ENCODE data around the gene MIPOL1.
"Not testable (repeated sequence)": the region's sequence is repeated elsewhere in the genome, so short reads cannot be mapped to it uniquely, and the experiment has no call there.

Gene MIPOL1

DNA sequence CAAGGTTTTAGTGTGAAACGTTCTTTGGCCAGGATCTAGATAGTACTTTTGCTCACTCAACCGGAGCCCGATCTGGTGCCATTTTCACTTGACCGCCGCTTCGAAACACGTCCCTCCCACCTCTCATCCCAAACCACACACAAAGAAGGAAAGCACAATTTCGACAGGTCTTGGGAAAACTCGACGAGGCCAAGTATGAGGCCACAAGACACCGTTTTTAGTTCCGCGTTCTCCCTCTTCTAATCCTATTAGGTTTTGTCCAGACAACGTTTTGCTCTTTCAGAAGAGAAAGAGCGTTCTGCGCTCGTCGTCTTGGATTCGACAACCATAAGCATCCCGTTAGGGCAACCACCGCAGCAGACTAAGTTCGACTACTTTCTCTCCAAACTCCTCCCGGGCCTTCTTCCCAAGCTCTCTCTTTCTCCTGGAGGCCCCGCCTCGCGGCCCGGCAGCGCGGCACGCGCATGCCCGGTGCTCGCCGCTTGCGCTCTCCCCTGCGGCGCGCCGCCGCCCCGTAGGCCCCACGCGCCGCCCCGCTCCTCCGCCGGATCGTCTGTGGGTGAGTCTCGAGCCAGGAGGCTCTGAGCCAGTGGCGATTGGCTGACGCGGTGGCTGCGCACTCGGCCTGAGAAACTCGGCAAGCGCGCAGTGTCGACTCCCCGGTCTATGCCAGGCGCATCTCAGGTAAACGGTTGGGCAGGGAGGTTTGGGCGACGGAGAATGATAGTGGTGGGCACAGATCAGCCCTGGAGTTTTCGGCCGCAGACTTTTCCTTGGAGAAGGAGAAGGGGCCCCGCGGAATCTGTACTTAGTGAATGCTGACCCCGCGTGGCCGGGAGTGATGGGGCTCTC is at the start of gene MIPOL1:
Gene MIPOL1, plus strand, starts transcription at position 517 of the 852 bp plus-strand sequence. CDS start 49,952 bp downstream, outside the sequence.
- Mint-ChIP-seq H3K4me3 (peak within 1 kb of the TSS; percentile 64), H3K27me3 (ENCODE audit: low read depth) (peaks cover 20% of the 10 kb centered on the region), H3K36me3 (ENCODE audit: low read depth) (no peaks in the 10 kb centered on the region), H3K9me3 (peaks cover 7% of the 10 kb centered on the region), H3K4me1 (ENCODE audit: low read depth) (peaks cover 5% of the 10 kb centered on the region), H3K27ac (no peak within 1 kb of the TSS)

DNA sequence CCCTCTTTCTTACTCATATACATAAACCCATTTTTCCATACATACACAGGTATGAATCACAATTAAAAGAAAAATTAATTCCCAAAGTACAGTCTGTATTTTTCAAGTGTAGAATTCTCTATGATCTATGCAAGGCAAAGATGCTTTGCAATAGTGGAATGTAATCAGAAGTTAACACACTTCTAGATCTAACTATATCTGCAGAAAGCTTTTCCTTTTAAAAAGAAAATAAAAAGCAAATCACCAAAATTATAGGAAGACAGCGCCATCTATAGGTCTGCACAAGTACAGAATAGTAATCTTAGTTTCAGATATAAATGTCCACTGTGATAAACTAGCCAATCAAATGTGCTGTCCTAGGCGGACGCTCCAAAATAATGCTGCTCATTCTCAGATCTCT is 47.3 kb upstream of the MIPOL1 start:
- Mint-ChIP-seq H3K27ac (no peak overlapping the region), H3K27me3 (ENCODE audit: low read depth) (no peaks in the 10 kb centered on the region), H3K9me3 (peaks cover 9% of the 10 kb centered on the region), H3K36me3 (ENCODE audit: low read depth) (no peaks in the 10 kb centered on the region), H3K4me1 (ENCODE audit: low read depth) (no peaks in the 10 kb centered on the region), H3K4me3 (no peak overlapping the region)

DNA sequence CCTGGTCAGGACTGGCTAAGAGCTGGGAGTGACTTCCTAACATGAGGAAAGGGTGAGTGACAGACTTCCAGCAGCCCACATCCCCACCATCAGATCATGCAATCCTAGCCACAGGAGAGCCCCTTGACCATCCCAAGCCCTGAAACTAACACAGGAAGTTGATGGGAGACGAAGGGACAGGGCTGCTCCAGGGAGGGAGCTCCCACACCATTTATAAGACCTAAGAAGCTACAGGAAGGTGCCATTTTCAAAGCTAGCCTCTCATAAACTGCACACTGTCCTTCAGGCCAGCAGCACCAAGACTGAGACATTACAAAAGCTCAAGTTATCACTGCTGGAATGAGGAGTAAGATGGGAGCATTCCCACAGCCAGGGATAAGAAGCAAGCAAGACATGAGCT is 44.7 kb upstream of the MIPOL1 start:
- Mint-ChIP-seq H3K4me3 (no peak overlapping the region), H3K27ac (no peak overlapping the region), H3K4me1 (ENCODE audit: low read depth) (no peaks in the 10 kb centered on the region), H3K9me3 (peaks cover 9% of the 10 kb centered on the region), H3K36me3 (ENCODE audit: low read depth) (no peaks in the 10 kb centered on the region), H3K27me3 (ENCODE audit: low read depth) (no peaks in the 10 kb centered on the region)

DNA sequence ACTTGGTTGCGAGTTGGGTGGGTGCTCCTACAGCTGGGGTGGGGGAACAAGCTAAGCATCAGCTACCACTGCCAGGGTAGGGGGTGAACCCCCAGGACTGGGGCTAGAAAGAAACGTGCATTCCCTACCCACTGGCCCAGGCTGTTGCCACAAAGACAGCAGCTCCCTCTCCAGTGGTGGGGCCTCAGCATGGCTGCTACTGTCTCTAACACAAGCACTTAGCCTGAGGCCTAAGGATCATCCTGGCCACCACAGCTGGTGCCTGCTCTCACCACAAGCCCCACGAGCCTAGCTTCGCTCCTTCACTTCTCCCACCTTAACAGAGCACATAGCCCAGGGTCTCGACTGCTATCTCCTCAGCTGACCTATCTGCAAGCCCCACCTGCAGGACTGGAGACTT is 44.3 kb upstream of the MIPOL1 start:
- H3K4me1 Mint-ChIP-seq (ENCODE audit: low read depth), result no peaks in the 10 kb centered on the region
- H3K27me3 Mint-ChIP-seq (ENCODE audit: low read depth), result no peaks in the 10 kb centered on the region
- H3K4me3 Mint-ChIP-seq, result no peak overlapping the region
- H3K36me3 Mint-ChIP-seq (ENCODE audit: low read depth), result no peaks in the 10 kb centered on the region
- H3K27ac Mint-ChIP-seq, result no peak overlapping the region
- H3K9me3 Mint-ChIP-seq, result peaks cover 9% of the 10 kb centered on the region

DNA sequence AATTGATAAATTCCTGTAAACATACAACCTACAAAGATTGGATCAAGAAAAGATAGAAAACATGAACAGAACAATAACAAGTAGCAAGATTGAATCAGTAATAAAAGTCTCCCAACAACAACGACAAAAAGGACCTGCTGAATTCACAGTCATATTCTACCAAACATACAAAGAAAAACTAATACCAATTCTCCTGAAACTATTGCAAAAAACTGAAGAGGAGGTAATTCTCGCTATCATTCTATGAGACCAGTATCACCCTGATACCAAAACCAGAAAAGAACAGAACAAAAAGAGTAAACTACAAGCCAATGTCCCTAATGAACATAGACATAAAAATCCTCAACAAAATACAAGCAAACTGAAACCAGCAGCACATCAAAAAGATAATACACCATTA is 39.8 kb upstream of the MIPOL1 start:
- Mint-ChIP-seq H3K27ac (no peak overlapping the region), H3K36me3 (ENCODE audit: low read depth) (no peaks in the 10 kb centered on the region), H3K27me3 (ENCODE audit: low read depth) (no peaks in the 10 kb centered on the region), H3K9me3 (peaks cover 15% of the 10 kb centered on the region), H3K4me3 (no peak overlapping the region), H3K4me1 (ENCODE audit: low read depth) (no peaks in the 10 kb centered on the region)

DNA sequence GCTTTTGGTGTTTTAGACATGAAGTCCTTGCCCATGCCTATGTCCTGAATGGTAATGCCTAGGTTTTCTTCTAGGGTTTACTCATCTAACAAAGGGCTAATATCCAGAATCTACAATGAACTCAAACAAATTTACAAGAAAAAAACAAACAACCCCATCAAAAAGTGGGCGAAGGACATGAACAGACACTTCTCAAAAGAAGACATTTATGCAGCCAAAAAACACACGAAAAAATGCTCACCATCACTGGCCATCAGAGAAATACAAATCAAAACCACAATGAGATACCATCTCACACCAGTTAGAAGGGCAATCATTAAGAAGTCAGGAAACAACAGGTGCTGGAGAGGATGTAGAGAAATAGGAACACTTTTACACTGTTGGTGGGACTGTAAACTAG is 35.4 kb upstream of the MIPOL1 start:
- not testable (repeated sequence) for H3K9me3 Mint-ChIP-seq; H3K27me3 Mint-ChIP-seq (ENCODE audit: low read depth); H3K4me3 Mint-ChIP-seq; H3K36me3 Mint-ChIP-seq (ENCODE audit: low read depth); H3K27ac Mint-ChIP-seq; H3K4me1 Mint-ChIP-seq (ENCODE audit: low read depth)

GRCh38 chr14:37165794-37166193 is 31.9 kb upstream of the MIPOL1 start:
- no peaks in the 10 kb centered on the region for H3K4me1 Mint-ChIP-seq (ENCODE audit: low read depth)
- H3K4me3 Mint-ChIP-seq, result no peak overlapping the region
- H3K9me3 Mint-ChIP-seq, result peaks cover 3% of the 10 kb centered on the region
- H3K27me3 Mint-ChIP-seq (ENCODE audit: low read depth), result no peaks in the 10 kb centered on the region
- no peaks in the 10 kb centered on the region for H3K36me3 Mint-ChIP-seq (ENCODE audit: low read depth)
- no peak overlapping the region for H3K27ac Mint-ChIP-seq

- Mint-ChIP-seq H3K36me3 (ENCODE audit: low read depth) (no peaks in the 10 kb centered on the region), H3K9me3 (no peaks in the 10 kb centered on the region), H3K27me3 (ENCODE audit: low read depth) (peaks cover 8% of the 10 kb centered on the region), H3K4me3 (no peak overlapping the region), H3K4me1 (ENCODE audit: low read depth) (no peaks in the 10 kb centered on the region), H3K27ac (no peak overlapping the region)
Measured at GRCh38 chr14:37167151-37168047, 30.3 kb upstream of the MIPOL1 start.

DNA sequence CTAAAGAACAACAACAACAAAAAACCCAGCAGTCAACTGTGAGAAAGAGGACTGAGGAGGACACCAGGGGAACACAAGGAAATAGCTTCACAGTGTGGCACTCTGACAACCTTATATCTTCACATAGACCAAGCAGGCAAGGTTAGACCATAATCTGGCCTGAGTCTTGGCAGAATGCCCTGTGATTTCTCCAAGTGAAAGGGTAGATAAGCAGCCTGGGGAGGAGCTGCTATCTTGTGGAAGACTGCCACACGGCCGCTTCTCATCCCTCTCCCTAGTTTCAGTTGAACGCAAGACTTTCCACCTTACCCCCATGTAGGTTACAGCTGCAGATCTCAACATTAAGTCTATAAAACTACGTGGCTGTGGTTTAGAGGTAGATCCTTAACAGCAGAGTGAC is 29.0 kb upstream of the MIPOL1 start:
- Mint-ChIP-seq H3K4me3 (no peak overlapping the region), H3K4me1 (ENCODE audit: low read depth) (no peaks in the 10 kb centered on the region), H3K27me3 (ENCODE audit: low read depth) (peaks cover 21% of the 10 kb centered on the region), H3K36me3 (ENCODE audit: low read depth) (no peaks in the 10 kb centered on the region), H3K9me3 (no peaks in the 10 kb centered on the region), H3K27ac (no peak overlapping the region)

- Mint-ChIP-seq H3K27ac (no peak overlapping the region), H3K4me3 (no peak overlapping the region), H3K27me3 (ENCODE audit: low read depth) (peaks cover 22% of the 10 kb centered on the region), H3K4me1 (ENCODE audit: low read depth) (no peaks in the 10 kb centered on the region), H3K36me3 (ENCODE audit: low read depth) (no peaks in the 10 kb centered on the region), H3K9me3 (no peaks in the 10 kb centered on the region)
Measured at GRCh38 chr14:37170237-37170636, 27.5 kb upstream of the MIPOL1 start.

DNA sequence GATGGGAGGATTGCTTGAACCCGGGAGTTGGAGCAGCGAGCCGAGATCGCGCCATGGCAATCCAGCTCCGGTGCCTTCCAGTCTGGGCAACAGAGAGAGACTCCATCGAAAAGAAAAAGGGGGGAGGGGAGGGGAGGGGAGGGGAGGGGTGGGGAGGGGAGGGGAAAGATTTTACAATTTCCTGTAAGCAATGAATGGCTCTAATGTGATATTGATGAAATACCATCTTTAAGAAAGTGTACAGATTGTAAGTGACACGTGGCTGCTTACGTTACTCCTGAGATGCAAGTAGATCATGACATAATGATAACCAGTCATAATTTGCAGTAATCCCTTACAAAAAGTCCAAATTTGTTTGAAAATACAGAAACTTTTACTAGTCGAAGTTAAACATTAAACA is 26.7 kb upstream of the MIPOL1 start:
- no peak overlapping the region for H3K4me3 Mint-ChIP-seq
- H3K9me3 Mint-ChIP-seq, result no peaks in the 10 kb centered on the region
- peaks cover 22% of the 10 kb centered on the region for H3K27me3 Mint-ChIP-seq (ENCODE audit: low read depth)
- no peaks in the 10 kb centered on the region for H3K36me3 Mint-ChIP-seq (ENCODE audit: low read depth)
- H3K4me1 Mint-ChIP-seq (ENCODE audit: low read depth), result no peaks in the 10 kb centered on the region
- no peak overlapping the region for H3K27ac Mint-ChIP-seq

GRCh38 chr14:37171678-37172023 is 26.1 kb upstream of the MIPOL1 start:
- Mint-ChIP-seq H3K36me3 (ENCODE audit: low read depth) (no peaks in the 10 kb centered on the region), H3K27ac (no peak overlapping the region), H3K4me3 (no peak overlapping the region), H3K27me3 (ENCODE audit: low read depth) (peaks cover 22% of the 10 kb centered on the region), H3K9me3 (no peaks in the 10 kb centered on the region), H3K4me1 (ENCODE audit: low read depth) (no peaks in the 10 kb centered on the region)

GRCh38 chr14:37172024-37172869 is 25.5 kb upstream of the MIPOL1 start, which contains the start of gene SLC25A21:
Gene SLC25A21 (minus strand): TSS chr14:37172606.
- no peak within 1 kb of the TSS for H3K27ac Mint-ChIP-seq
- no peaks in the 10 kb centered on the region for H3K4me1 Mint-ChIP-seq (ENCODE audit: low read depth)
- no peak within 1 kb of the TSS for H3K4me3 Mint-ChIP-seq
- no peaks in the 10 kb centered on the region for H3K36me3 Mint-ChIP-seq (ENCODE audit: low read depth)
- H3K9me3 Mint-ChIP-seq, result no peaks in the 10 kb centered on the region
- peaks cover 22% of the 10 kb centered on the region for H3K27me3 Mint-ChIP-seq (ENCODE audit: low read depth)

DNA sequence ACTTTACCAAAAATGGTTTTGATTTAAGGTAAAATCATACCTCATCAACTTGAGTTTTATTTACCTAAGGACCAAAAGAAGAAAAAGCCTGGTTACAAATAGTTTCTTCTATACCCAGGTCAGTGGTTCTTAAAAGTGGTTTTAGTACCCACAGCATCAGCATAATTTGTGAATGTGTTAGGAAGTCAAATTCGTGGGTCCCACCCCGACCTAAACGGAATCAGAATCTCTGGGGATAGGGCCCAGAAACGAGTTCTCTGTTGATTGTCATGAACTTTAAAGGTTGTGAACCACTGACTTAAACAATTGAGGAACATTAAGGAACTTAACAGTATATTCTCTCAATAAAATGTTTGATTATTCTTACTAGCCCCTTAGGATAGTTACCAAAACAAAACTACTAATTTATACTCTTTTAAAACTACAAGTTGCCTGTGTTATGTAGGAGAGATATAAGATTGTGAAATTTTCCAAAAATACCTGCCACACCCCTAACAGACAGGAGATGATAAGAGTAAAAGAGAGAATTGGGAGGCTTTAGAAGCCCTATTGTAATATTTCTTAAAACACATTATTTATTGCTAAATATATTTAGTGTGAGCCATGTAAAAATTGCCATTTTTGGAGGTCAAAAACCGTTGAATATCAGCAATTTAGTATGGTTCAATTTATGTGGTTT is 24.7 kb upstream of the MIPOL1 start:
- Mint-ChIP-seq H3K27ac (no peak overlapping the region), H3K9me3 (no peaks in the 10 kb centered on the region), H3K27me3 (ENCODE audit: low read depth) (peaks cover 22% of the 10 kb centered on the region), H3K36me3 (ENCODE audit: low read depth) (no peaks in the 10 kb centered on the region), H3K4me3 (no peak overlapping the region), H3K4me1 (ENCODE audit: low read depth) (no peaks in the 10 kb centered on the region)
